Type B pancreatic cell (in vitro differentiated cells): ENCODE results near the gene JMJD4. TPM values are rescaled to one million over a fixed set of nuclear protein-coding genes. Genes with fewer than 3 reads are reported as not detected.

Experiments
- DNase-seq: peaks from one replicate; pipeline ENCODE4 v3.0.0; 2021; ENCODE audit warnings: mixed read lengths; ENCODE audit not compliant: unreplicated experiment; ENCODE audit errors: extremely low spot score
- H3K27ac Mint-ChIP-seq: 2 replicates; pipeline ENCODE4 v1.8.0; 2021; ENCODE audit warnings: mild to moderate bottlenecking, mixed read lengths
- H3K27me3 Mint-ChIP-seq: 2 replicates; pipeline ENCODE4 v1.8.0; 2021; ENCODE audit warnings: mixed read lengths
- H3K36me3 Mint-ChIP-seq: 2 replicates; pipeline ENCODE4 v1.8.0; 2021; ENCODE audit warnings: mixed read lengths
- H3K4me1 Mint-ChIP-seq: one replicate; pipeline ENCODE4 v1.8.0; 2021; ENCODE audit warnings: mixed read lengths; ENCODE audit not compliant: unreplicated experiment
- H3K4me3 Mint-ChIP-seq: 2 replicates; pipeline ENCODE4 v1.8.0; 2021; ENCODE audit warnings: mild to moderate bottlenecking, mixed read lengths
- H3K9me3 Mint-ChIP-seq: 2 replicates; pipeline ENCODE4 v1.8.0; 2021; ENCODE audit warnings: mixed read lengths
- total RNA-seq: library from RNA; stranded (reverse); gene quantifications from 2 replicates; pipeline ENCODE4 v1.2.1, GENCODE V29; 2021; ENCODE audit warnings: low replicate concordance
- TF ChIP-seq, protein P1 (sequence below): fragments of 200-600 bp; sonication (generic); conservative IDR thresholded peaks from 2 replicates; pipeline ENCODE4 v1.5.0; 2021; ENCODE audit warnings: antibody characterized with exemption, mild to moderate bottlenecking

JMJD4 gene
- total RNA-seq, 1 donor from 2014 or later, result 23.5 TPM

- Mint-ChIP-seq H3K27ac (no peak overlapping the region), H3K4me1 (peaks cover 26% of the 10 kb centered on the region), H3K9me3 (no peaks in the 10 kb centered on the region), H3K36me3 (peaks cover 3% of the 10 kb centered on the region), H3K27me3 (no peaks in the 10 kb centered on the region), H3K4me3 (no peak overlapping the region)
- TF ChIP-seq, protein P1, sequence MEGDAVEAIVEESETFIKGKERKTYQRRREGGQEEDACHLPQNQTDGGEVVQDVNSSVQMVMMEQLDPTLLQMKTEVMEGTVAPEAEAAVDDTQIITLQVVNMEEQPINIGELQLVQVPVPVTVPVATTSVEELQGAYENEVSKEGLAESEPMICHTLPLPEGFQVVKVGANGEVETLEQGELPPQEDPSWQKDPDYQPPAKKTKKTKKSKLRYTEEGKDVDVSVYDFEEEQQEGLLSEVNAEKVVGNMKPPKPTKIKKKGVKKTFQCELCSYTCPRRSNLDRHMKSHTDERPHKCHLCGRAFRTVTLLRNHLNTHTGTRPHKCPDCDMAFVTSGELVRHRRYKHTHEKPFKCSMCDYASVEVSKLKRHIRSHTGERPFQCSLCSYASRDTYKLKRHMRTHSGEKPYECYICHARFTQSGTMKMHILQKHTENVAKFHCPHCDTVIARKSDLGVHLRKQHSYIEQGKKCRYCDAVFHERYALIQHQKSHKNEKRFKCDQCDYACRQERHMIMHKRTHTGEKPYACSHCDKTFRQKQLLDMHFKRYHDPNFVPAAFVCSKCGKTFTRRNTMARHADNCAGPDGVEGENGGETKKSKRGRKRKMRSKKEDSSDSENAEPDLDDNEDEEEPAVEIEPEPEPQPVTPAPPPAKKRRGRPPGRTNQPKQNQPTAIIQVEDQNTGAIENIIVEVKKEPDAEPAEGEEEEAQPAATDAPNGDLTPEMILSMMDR, result no peak
- no peak for DNase-seq
Observed at GRCh38 chr1:227740401-227740960, 5.4 kb upstream of the JMJD4 start.

- no peaks in the 10 kb centered on the region for H3K27me3 Mint-ChIP-seq
- no peak overlapping the region for H3K4me3 Mint-ChIP-seq
- H3K36me3 Mint-ChIP-seq, result peaks cover 3% of the 10 kb centered on the region
- H3K4me1 Mint-ChIP-seq, result peaks cover 21% of the 10 kb centered on the region
- TF ChIP-seq, protein P1, result no peak
- no peak for DNase-seq
- H3K27ac Mint-ChIP-seq, result no peak overlapping the region
- no peaks in the 10 kb centered on the region for H3K9me3 Mint-ChIP-seq
Observed at GRCh38 chr1:227739636-227740035, 4.5 kb upstream of the JMJD4 start.

- Mint-ChIP-seq H3K4me1 (peaks cover 26% of the 10 kb centered on the region), H3K36me3 (peaks cover 3% of the 10 kb centered on the region), H3K27ac (no peak overlapping the region), H3K9me3 (no peaks in the 10 kb centered on the region), H3K4me3 (no peak overlapping the region), H3K27me3 (no peaks in the 10 kb centered on the region)
- TF ChIP-seq, protein P1, result no peak
- DNase-seq, result no peak
Observed at GRCh38 chr1:227738820-227739219, 3.7 kb upstream of the JMJD4 start.

- Mint-ChIP-seq H3K9me3 (no peaks in the 10 kb centered on the region), H3K27me3 (no peaks in the 10 kb centered on the region), H3K4me1 (peaks cover 26% of the 10 kb centered on the region), H3K4me3 (peak overlapping the region; percentile 70), H3K36me3 (peaks cover 3% of the 10 kb centered on the region), H3K27ac (peak overlapping the region; percentile 43)
- no peak for DNase-seq
- TF ChIP-seq, protein P1, result no peak
Observed at GRCh38 chr1:227736814-227737432, 1.8 kb upstream of the JMJD4 start.

- peaks cover 22% of the 10 kb centered on the region for H3K4me1 Mint-ChIP-seq
- peak overlapping the region; percentile 64 for H3K27ac Mint-ChIP-seq
- no peaks in the 10 kb centered on the region for H3K27me3 Mint-ChIP-seq
- H3K36me3 Mint-ChIP-seq, result peaks cover 3% of the 10 kb centered on the region
- no peak for DNase-seq
- H3K4me3 Mint-ChIP-seq, result peak overlapping the region; percentile 94
- H3K9me3 Mint-ChIP-seq, result no peaks in the 10 kb centered on the region
- TF ChIP-seq, protein P1, result no peak
Observed at GRCh38 chr1:227735539-227736285, 610 bp upstream of the JMJD4 start.
